HG02678 (cell line): ENCODE measurements around the gene MYO1F.
"Not testable (repeated sequence)": the region's sequence is repeated elsewhere in the genome, so short reads cannot be mapped to it uniquely, and the experiment has no call there.

Experiments
- ATAC-seq: cut with Tn5 transposase; IDR thresholded peaks from one replicate; pipeline ENCODE4 v1.9.1; 2021; ENCODE audit warnings: mild to moderate bottlenecking, moderate library complexity; ENCODE audit not compliant: unreplicated experiment

The MYO1F gene

GRCh38 chr19:8600816-8601215, 23.6 kb upstream of the MYO1F start:
- no peak for ATAC-seq

- no peak for ATAC-seq
Observed at GRCh38 chr19:8600064-8600463, 22.8 kb upstream of the MYO1F start.

GRCh38 chr19:8596168-8596567, 18.9 kb upstream of the MYO1F start:
- ATAC-seq, result no peak

- no peak for ATAC-seq
Observed at GRCh38 chr19:8595651-8596050, 18.4 kb upstream of the MYO1F start.

- no peak for ATAC-seq
Observed at GRCh38 chr19:8593931-8594330, 16.7 kb upstream of the MYO1F start.

GRCh38 chr19:8592231-8593009, 15.2 kb upstream of the MYO1F start:
- ATAC-seq, result no peak

- no peak for ATAC-seq
Observed at GRCh38 chr19:8589177-8589714, 12.0 kb upstream of the MYO1F start.

GRCh38 chr19:8585894-8586750, 8.9 kb upstream of the MYO1F start:
- no peak for ATAC-seq

GRCh38 chr19:8584965-8585893, 8.0 kb upstream of the MYO1F start:
- ATAC-seq, result no peak

GRCh38 chr19:8580710-8581281, 3.6 kb upstream of the MYO1F start:
- ATAC-seq, result no peak

- ATAC-seq, result no peak
Observed at GRCh38 chr19:8578642-8579265, 1.5 kb upstream of the MYO1F start.

GRCh38 chr19:8577741-8578140, 499 bp upstream of the MYO1F start:
- ATAC-seq, result no peak

- ATAC-seq, result no peak
Observed at GRCh38 chr19:8576273-8576993, 809 bp downstream of the MYO1F start.

GRCh38 chr19:8575467-8575997, 1.7 kb downstream of the MYO1F start:
- no peak for ATAC-seq

GRCh38 chr19:8574619-8574922, 2.7 kb downstream of the MYO1F start:
- not testable (repeated sequence) for ATAC-seq

GRCh38 chr19:8573316-8573715, 3.9 kb downstream of the MYO1F start:
- ATAC-seq, result no peak

GRCh38 chr19:8571006-8571411, 6.2 kb downstream of the MYO1F start:
- no peak for ATAC-seq

GRCh38 chr19:8569066-8569771, 8.0 kb downstream of the MYO1F start:
- ATAC-seq, result no peak
